ENCODE data around the gene LGALS9C. TPM values are rescaled to one million over a fixed set of nuclear protein-coding genes. Genes with fewer than 3 reads are reported as not detected.
"Not testable (repeated sequence)": the region's sequence is repeated elsewhere in the genome, so short reads cannot be mapped to it uniquely, and the experiment has no call there.

Gene LGALS9C
- polyA plus RNA-seq, 1 donor (not counting 4 experiments of a cell fraction or from before 2014, with no cell fraction given), result 5.7 TPM

DNA sequence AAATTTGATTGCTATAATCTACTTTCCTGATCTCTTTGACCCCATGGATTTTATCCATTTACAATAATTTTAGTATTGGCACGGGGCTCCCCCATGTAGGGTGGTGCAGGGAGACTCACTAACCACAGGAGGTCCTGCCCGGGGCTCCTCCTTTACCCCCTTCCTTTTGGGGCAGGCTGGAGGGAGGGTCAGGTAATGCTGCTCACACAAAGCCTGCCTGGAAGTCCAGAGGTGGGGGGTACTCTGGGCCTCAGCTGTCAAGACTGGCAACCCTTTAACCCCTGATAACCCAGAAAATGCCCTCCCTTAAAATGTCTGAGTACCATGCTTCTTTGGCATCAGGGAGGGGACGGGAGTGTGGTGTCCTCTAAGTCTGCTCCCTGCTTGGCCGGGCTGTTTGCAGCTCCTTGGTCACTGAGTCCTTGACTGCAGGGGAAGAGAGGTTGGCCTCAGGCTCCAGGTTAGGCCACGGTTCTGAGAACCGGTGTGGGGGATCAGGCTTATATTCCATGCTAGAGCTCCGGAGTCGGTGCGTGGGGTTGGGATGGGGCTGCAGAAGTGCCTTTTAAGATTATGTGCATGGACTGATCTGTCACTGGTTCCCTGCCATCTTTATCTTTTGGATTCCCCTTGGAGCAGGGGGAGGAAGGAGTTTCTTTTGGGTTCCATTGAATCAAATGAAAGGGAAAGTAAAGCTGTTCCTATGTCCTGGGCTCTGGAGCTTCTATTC, 28.9 kb upstream of the LGALS9C start:
- H3K9me3 ChIP-seq (ENCODE audit: control insufficient read depth, low read depth, low read length); H3K4me1 ChIP-seq (ENCODE audit: control insufficient read depth, extremely low read depth, insufficient read depth, low read length); FAIRE-seq; H3K27me3 ChIP-seq (ENCODE audit: control insufficient read depth, extremely low read depth, insufficient read depth, low read length); H3K79me2 ChIP-seq (ENCODE audit: control insufficient read depth, insufficient read depth, low read length); DNase-seq (ENCODE audit: low read depth, low spot score); H3K27ac ChIP-seq (ENCODE audit: control insufficient read depth, insufficient read depth, low read length); H2AFZ ChIP-seq (ENCODE audit: control insufficient read depth, low read length); H3K36me3 ChIP-seq (ENCODE audit: control insufficient read depth in 2 of 2, extremely low read depth in 1 of 2, insufficient read depth in 2 of 2, low read length in 2 of 2); dilution Hi-C loops (cut with MboI; ENCODE audit: extremely low pct_ligation_motif_present, low sequenced_read_pairs); H4K20me1 ChIP-seq (ENCODE audit: control insufficient read depth, extremely low read depth, insufficient read depth, low read length); H3K9me1 ChIP-seq (ENCODE audit: control insufficient read depth, extremely low read depth, insufficient read depth, low read length); H3K9ac ChIP-seq (ENCODE audit: control insufficient read depth, extremely low read depth, insufficient read depth, low read length); H3K4me2 ChIP-seq (ENCODE audit: control insufficient read depth, extremely low read depth, insufficient read depth, low read depth, low read length); H3K4me3 ChIP-seq (ENCODE audit: control insufficient read depth in 2 of 3, extremely low read depth in 1 of 3, insufficient read depth in 2 of 3, low read depth in 1 of 3, low read length in 3 of 3): not testable (repeated sequence)

DNA sequence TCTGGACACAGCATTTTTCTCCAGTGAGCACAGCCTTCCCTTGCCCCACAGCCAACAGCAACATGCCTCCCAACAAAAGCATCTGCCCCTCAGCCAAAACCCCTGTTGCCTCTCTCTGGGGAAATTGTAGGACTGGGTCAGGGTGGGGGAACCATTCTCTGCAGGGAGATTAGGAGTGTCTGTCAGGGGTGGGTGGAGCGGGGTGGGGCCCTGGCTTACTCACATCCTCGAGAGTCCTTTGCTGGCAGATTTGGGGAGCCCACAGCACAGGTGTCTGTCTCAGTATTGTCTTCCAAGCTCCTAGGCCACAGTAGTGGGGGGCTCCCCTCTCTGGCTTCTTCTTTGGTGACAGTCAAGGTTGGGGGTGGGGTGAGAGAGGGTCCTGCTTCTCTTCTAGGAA, 28.3 kb upstream of the LGALS9C start:
- dilution Hi-C loops (cut with MboI; ENCODE audit: extremely low pct_ligation_motif_present, low sequenced_read_pairs); FAIRE-seq: not testable (repeated sequence)

DNA sequence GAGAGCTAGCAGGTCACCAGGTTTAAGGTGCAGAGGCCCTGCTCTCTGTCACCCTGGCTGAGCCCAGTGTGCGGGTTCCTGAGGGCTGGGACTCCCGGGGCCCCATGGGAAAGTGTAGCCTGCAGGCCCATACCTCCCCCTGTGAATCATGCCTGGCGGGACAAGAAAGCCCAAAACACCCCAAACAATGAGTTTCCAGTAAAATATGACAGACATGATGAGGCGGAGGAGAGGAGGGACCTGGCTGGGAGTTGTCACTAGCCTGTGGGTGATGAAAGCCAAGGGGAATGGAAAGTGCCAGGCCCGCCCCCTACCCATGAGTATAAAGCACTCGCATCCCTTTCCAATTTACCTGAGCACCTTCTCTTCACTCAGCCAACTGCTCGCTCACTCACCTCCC, 26.8 kb upstream of the LGALS9C start:
- dilution Hi-C loops (cut with MboI; ENCODE audit: extremely low pct_ligation_motif_present, low sequenced_read_pairs); FAIRE-seq; H3K9me1 ChIP-seq (ENCODE audit: control insufficient read depth, extremely low read depth, insufficient read depth, low read length); H3K9me3 ChIP-seq (ENCODE audit: control insufficient read depth, low read depth, low read length); H4K20me1 ChIP-seq (ENCODE audit: control insufficient read depth, extremely low read depth, insufficient read depth, low read length); H3K36me3 ChIP-seq (ENCODE audit: control insufficient read depth in 2 of 2, extremely low read depth in 1 of 2, insufficient read depth in 2 of 2, low read length in 2 of 2); H2AFZ ChIP-seq (ENCODE audit: control insufficient read depth, low read length); H3K27me3 ChIP-seq (ENCODE audit: control insufficient read depth, extremely low read depth, insufficient read depth, low read length); H3K4me1 ChIP-seq (ENCODE audit: control insufficient read depth, extremely low read depth, insufficient read depth, low read length); H3K27ac ChIP-seq (ENCODE audit: control insufficient read depth, insufficient read depth, low read length); H3K4me2 ChIP-seq (ENCODE audit: control insufficient read depth, extremely low read depth, insufficient read depth, low read depth, low read length); H3K79me2 ChIP-seq (ENCODE audit: control insufficient read depth, insufficient read depth, low read length); DNase-seq (ENCODE audit: low read depth, low spot score); H3K4me3 ChIP-seq (ENCODE audit: control insufficient read depth in 2 of 3, extremely low read depth in 1 of 3, insufficient read depth in 2 of 3, low read depth in 1 of 3, low read length in 3 of 3); H3K9ac ChIP-seq (ENCODE audit: control insufficient read depth, extremely low read depth, insufficient read depth, low read length): not testable (repeated sequence)

More for the DNA sequence above, 28.3 kb upstream of the LGALS9C start:
- not testable (repeated sequence) for H3K79me2 ChIP-seq (ENCODE audit: control insufficient read depth, insufficient read depth, low read length); H2AFZ ChIP-seq (ENCODE audit: control insufficient read depth, low read length); H3K9me1 ChIP-seq (ENCODE audit: control insufficient read depth, extremely low read depth, insufficient read depth, low read length); H3K4me3 ChIP-seq (ENCODE audit: control insufficient read depth in 2 of 3, extremely low read depth in 1 of 3, insufficient read depth in 2 of 3, low read depth in 1 of 3, low read length in 3 of 3); H3K9ac ChIP-seq (ENCODE audit: control insufficient read depth, extremely low read depth, insufficient read depth, low read length); H3K36me3 ChIP-seq (ENCODE audit: control insufficient read depth in 2 of 2, extremely low read depth in 1 of 2, insufficient read depth in 2 of 2, low read length in 2 of 2); H4K20me1 ChIP-seq (ENCODE audit: control insufficient read depth, extremely low read depth, insufficient read depth, low read length); H3K4me2 ChIP-seq (ENCODE audit: control insufficient read depth, extremely low read depth, insufficient read depth, low read depth, low read length); H3K9me3 ChIP-seq (ENCODE audit: control insufficient read depth, low read depth, low read length); H3K4me1 ChIP-seq (ENCODE audit: control insufficient read depth, extremely low read depth, insufficient read depth, low read length); H3K27me3 ChIP-seq (ENCODE audit: control insufficient read depth, extremely low read depth, insufficient read depth, low read length); H3K27ac ChIP-seq (ENCODE audit: control insufficient read depth, insufficient read depth, low read length); DNase-seq (ENCODE audit: low read depth, low spot score)

DNA sequence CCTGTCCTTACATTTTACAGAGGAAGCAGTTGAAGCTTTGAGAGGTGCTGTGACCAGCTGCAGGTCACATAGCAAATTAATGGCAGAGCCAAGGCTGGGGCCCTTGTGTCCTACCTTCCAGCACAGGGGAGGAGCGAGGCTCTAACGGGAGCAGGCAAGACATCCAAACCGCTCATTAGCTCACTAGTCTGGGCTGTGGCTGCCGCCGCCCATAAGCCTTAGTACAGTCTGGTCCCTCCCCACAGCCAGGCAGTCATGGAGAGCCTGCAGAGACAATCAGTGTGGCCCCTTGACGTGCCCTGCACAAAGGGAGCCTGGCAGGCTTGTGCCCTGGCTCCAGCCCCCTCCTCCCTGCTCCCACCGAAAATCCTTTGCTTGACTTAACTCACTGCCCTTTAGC, 25.6 kb upstream of the LGALS9C start:
- H3K4me2 ChIP-seq (ENCODE audit: control insufficient read depth, extremely low read depth, insufficient read depth, low read depth, low read length); H4K20me1 ChIP-seq (ENCODE audit: control insufficient read depth, extremely low read depth, insufficient read depth, low read length); H3K79me2 ChIP-seq (ENCODE audit: control insufficient read depth, insufficient read depth, low read length); H3K9me3 ChIP-seq (ENCODE audit: control insufficient read depth, low read depth, low read length); H3K27ac ChIP-seq (ENCODE audit: control insufficient read depth, insufficient read depth, low read length); H3K9ac ChIP-seq (ENCODE audit: control insufficient read depth, extremely low read depth, insufficient read depth, low read length); dilution Hi-C loops (cut with MboI; ENCODE audit: extremely low pct_ligation_motif_present, low sequenced_read_pairs); DNase-seq (ENCODE audit: low read depth, low spot score); H3K9me1 ChIP-seq (ENCODE audit: control insufficient read depth, extremely low read depth, insufficient read depth, low read length); H3K27me3 ChIP-seq (ENCODE audit: control insufficient read depth, extremely low read depth, insufficient read depth, low read length); H3K4me3 ChIP-seq (ENCODE audit: control insufficient read depth in 2 of 3, extremely low read depth in 1 of 3, insufficient read depth in 2 of 3, low read depth in 1 of 3, low read length in 3 of 3); H2AFZ ChIP-seq (ENCODE audit: control insufficient read depth, low read length); H3K36me3 ChIP-seq (ENCODE audit: control insufficient read depth in 2 of 2, extremely low read depth in 1 of 2, insufficient read depth in 2 of 2, low read length in 2 of 2); H3K4me1 ChIP-seq (ENCODE audit: control insufficient read depth, extremely low read depth, insufficient read depth, low read length); FAIRE-seq: not testable (repeated sequence)

DNA sequence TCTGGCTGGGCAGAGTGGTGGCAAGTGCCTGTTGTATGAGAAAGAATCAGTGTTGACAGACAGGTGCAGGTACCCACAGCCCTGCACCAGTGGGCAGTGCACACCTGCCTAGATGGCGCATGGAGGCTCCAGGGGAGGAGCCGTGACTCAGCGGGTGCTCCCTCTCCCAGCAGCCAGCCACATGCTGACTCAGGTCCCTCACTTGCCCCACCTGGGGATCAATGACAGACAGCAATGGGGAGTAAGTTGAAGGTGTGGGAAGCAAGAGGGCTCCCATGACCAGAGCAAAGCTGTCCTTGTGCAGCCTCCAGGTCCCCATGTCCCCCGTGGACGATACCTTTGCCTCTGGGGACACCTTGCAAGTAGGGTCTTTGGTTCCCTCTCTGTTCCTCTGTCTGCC, 24.6 kb upstream of the LGALS9C start:
- dilution Hi-C loops (cut with MboI; ENCODE audit: extremely low pct_ligation_motif_present, low sequenced_read_pairs); DNase-seq (ENCODE audit: low read depth, low spot score); H4K20me1 ChIP-seq (ENCODE audit: control insufficient read depth, extremely low read depth, insufficient read depth, low read length); H3K79me2 ChIP-seq (ENCODE audit: control insufficient read depth, insufficient read depth, low read length); H3K4me2 ChIP-seq (ENCODE audit: control insufficient read depth, extremely low read depth, insufficient read depth, low read depth, low read length); H3K4me1 ChIP-seq (ENCODE audit: control insufficient read depth, extremely low read depth, insufficient read depth, low read length); H3K4me3 ChIP-seq (ENCODE audit: control insufficient read depth in 2 of 3, extremely low read depth in 1 of 3, insufficient read depth in 2 of 3, low read depth in 1 of 3, low read length in 3 of 3); H3K36me3 ChIP-seq (ENCODE audit: control insufficient read depth in 2 of 2, extremely low read depth in 1 of 2, insufficient read depth in 2 of 2, low read length in 2 of 2); H3K27me3 ChIP-seq (ENCODE audit: control insufficient read depth, extremely low read depth, insufficient read depth, low read length); H3K27ac ChIP-seq (ENCODE audit: control insufficient read depth, insufficient read depth, low read length); H3K9me3 ChIP-seq (ENCODE audit: control insufficient read depth, low read depth, low read length); H2AFZ ChIP-seq (ENCODE audit: control insufficient read depth, low read length); H3K9ac ChIP-seq (ENCODE audit: control insufficient read depth, extremely low read depth, insufficient read depth, low read length); H3K9me1 ChIP-seq (ENCODE audit: control insufficient read depth, extremely low read depth, insufficient read depth, low read length): not testable (repeated sequence)
- FAIRE-seq, result peak; percentile 83
